Tibial artery (tissue), 4 donors: ENCODE measurements around the gene TNPO2.

ENCODE experiments used
- DNase-seq, 2 donors: peaks; one replicate each; pipeline ENCODE4 v3.0.0-alpha.2; 2019
- H3K27ac ChIP-seq, 2 donors: fragments of 200-600 bp; sonication (generic) in 1 of 2; 1 replicate in 1 of 2; 2 replicates in 1 of 2; pipeline ENCODE4 v1.5.1; 2018 to 2019; ENCODE audit warnings: mild to moderate bottlenecking in 1 of 2
- H3K27me3 ChIP-seq, 2 donors: fragments of 200-600 bp; sonication (generic) in 1 of 2; one replicate each; pipeline versions ENCODE4 v1.5.1 to v1.6.0; 2016 to 2019
- H3K36me3 ChIP-seq, 3 donors: fragments of 200-600 bp; sonication (generic) in 2 of 3; one replicate each; pipeline ENCODE4 v1.5.1; 2016 to 2019; ENCODE audit warnings: mild to moderate bottlenecking in 2 of 3
- H3K4me1 ChIP-seq, 4 donors: fragments of 200-600 bp; sonication (generic) in 2 of 4; 1 replicate in 3 of 4; 2 replicates in 1 of 4; pipeline ENCODE4 v1.5.1; 2016 to 2019
- H3K4me3 ChIP-seq, 2 donors: fragments of 200-600 bp; sonication (generic) in 1 of 2; 1 replicate in 1 of 2; 2 replicates in 1 of 2; pipeline ENCODE4 v1.5.1; 2018 to 2019; ENCODE audit warnings: mild to moderate bottlenecking in 2 of 2
- H3K9me3 ChIP-seq, 3 donors: fragments of 200-600 bp; sonication (generic) in 1 of 3; one replicate each; pipeline ENCODE4 v1.5.1; 2016 to 2019
- CTCF ChIP-seq, 2 experiments: fragments of 200-600 bp in 1 of 2; fragments of 450-650 bp in 1 of 2; IDR thresholded peaks; one replicate each; pipeline ENCODE4 v1.5.1; 2017 to 2019; ENCODE audit warnings: antibody characterized with exemption in 2 of 2, mild to moderate bottlenecking in 1 of 2, moderate library complexity in 1 of 2
- intact Hi-C: fragments of 100-400 bp; cut with DNase I; formaldehyde crosslinking; loops from one replicate; pipeline ENCODE4 v1.15.0; 2023; ENCODE audit warnings: low total_unique reads

Gene TNPO2

GRCh38 chr19:12652219-12652618 lies 71.5 kb downstream of the TNPO2 start:
- Histone ChIP-seq H3K27me3 (no peaks in the 10 kb centered on the region), H3K36me3 (peaks cover 17 to 47% (median 29%) of the 10 kb centered on the region in 3 donors), H3K4me1 (peaks cover 0 to 18% (median 7%) of the 10 kb centered on the region in 4 donors), H3K4me3 (no peak overlapping the region), H3K9me3 (no peaks in the 10 kb centered on the region), H3K27ac (no peak overlapping the region)
- intact Hi-C loops = no loop called here
- TF ChIP-seq CTCF (IDR thresholded peaks at IDR 0.05) = no peak
- DNase-seq = no peak

GRCh38 chr19:12649941-12650340 lies 73.8 kb downstream of the TNPO2 start:
- no peak for DNase-seq

More at GRCh38 chr19:12649941-12650340, 73.8 kb downstream of the TNPO2 start:
- TF ChIP-seq CTCF (IDR thresholded peaks at IDR 0.05) = no peak
- peaks cover 0 to 19% (median 8%) of the 10 kb centered on the region in 4 donors for H3K4me1 ChIP-seq
- intact Hi-C loops = no loop called here
- H3K27ac ChIP-seq = no peak overlapping the region
- H3K9me3 ChIP-seq = no peaks in the 10 kb centered on the region
- H3K27me3 ChIP-seq = no peaks in the 10 kb centered on the region
- peaks cover 0 to 28% (median 7%) of the 10 kb centered on the region in 3 donors for H3K36me3 ChIP-seq
- no peak overlapping the region for H3K4me3 ChIP-seq
